ENCODE measurements around the gene CCDC13.

Gene CCDC13

DNA sequence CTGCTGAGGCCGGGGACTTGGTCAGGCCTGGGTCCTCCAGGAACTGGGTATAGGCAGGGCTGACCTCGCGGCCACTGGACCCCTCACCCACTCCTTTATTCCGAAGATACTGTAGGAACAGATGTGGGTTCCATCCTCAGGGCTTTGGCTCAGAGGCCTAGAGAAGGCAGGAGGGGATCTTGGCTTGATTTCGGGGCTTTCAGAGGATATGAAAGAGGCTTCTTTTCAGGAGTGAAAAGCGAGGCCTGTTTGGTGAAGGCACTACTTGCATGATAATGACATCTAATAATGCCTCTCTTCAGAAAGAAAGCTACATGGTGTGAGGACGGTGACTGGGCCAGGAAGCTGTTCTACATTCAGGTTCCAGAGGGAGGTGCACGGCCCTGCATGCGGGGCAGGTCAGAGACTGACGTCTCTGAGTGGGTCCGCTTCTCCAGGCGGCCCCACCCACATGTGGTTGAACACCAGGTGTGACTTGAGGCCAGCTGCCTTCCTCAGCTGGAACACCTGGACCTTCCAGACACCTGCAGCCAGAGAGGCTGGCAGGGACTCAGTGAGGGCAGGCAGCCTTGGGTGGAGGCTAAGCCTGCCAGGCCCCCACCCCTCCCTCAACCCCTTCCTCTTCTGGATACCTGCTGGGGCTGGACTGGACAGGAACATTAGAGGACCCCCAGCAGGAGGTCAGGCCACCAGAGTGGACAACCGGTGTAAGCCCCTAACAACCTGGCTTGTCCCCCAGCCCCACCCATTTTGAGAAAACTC is 39.4 kb downstream of the CCDC13 start:
- DNase-seq (ENCODE audit: low read depth): no peak

GRCh38 chr3:42732829-42733459 is 40.1 kb downstream of the CCDC13 start:
- no peak for DNase-seq (ENCODE audit: low read depth)

GRCh38 chr3:42732196-42732828 is 40.7 kb downstream of the CCDC13 start:
- no peak for DNase-seq (ENCODE audit: low read depth)

DNA sequence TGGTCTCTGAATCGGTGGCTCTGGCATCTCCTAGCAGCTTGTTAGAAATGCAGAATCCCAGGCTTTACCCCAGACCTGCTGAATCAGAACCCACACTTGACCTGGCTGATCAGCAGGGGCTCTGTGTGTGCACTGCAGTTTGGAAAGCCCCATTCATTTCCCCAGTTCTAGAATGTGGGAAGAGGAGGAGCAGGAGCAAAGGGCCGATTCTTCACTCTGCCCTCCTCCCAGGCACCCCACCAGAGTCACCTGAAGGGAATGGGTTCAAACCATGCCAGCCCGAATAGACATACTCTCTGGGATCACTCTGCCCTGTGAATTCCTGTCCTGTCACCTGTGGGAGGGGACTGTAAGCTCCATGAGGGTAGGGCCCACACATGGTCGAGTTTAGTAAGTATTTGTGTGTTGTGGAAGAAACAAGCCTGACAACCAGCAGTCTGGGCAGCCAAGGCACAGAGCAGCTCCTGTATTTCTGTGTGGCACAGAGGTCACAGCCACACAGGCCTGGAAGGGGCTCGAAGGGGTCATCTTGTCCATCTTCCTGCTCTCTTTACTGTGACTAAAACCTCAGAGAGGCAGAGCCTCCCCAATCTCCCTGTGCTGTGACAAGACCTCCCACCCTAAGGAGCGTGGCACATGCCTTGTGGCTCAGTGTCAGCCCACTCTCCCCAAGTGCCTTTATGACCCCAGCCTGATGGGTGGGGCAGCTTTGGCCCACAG is 41.4 kb downstream of the CCDC13 start:
- DNase-seq (ENCODE audit: low read depth): no peak

DNA sequence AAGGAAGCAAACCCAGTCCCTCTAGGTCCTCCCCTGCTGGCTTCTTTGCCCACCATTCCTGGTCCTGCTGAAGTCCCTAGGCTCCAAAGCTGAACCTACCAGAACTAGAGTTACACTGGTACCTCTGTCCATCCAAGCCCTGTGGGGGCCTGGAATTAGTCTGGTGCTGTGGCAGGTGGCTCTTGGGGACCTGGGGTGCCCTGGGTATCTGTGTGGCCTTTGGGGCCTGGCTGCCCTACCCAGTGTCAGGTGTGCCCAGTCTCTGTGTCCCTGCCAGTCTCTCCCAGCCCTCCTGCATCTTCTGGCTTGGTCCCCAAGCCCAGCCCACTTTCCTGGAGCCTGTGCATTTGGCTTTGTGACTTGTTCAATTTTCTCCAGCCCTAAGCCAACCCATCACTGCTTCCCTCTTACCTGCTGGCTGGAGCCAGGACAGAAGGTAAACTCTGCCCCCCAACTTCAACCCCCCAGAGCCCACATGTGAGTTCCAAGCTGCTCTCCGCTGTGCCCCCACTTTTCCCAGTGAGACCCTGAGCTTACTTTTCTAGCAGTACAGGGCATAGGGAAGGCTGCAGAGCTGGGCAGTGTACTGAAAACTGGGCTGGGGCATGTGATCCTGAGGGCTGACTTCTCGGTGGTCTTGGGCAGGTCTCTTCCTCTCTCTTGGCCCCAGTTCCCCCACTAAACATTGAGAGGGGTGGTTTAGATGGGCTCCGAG is 42.2 kb downstream of the CCDC13 start:
- DNase-seq (ENCODE audit: low read depth): no peak

DNA sequence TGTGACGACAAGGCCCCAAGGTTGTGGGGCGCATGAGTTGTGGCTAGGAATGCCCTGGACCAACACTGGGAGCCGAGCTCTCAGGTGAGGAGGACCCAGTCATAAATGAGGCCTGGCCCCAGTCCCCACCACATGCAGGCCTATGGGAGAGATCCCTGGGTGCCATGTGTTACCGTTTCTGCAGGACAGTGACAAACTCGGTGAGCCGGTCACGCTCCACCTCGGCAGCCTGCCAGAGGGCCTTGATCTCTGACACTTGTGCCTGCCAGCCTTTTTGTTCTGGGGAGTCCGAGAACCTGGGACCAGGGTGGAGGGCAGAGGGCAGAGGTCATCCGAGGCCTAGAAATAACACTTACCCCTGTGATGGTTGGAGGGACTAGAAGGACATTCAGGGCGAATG is 42.8 kb downstream of the CCDC13 start:
- no peak for DNase-seq (ENCODE audit: low read depth)

DNA sequence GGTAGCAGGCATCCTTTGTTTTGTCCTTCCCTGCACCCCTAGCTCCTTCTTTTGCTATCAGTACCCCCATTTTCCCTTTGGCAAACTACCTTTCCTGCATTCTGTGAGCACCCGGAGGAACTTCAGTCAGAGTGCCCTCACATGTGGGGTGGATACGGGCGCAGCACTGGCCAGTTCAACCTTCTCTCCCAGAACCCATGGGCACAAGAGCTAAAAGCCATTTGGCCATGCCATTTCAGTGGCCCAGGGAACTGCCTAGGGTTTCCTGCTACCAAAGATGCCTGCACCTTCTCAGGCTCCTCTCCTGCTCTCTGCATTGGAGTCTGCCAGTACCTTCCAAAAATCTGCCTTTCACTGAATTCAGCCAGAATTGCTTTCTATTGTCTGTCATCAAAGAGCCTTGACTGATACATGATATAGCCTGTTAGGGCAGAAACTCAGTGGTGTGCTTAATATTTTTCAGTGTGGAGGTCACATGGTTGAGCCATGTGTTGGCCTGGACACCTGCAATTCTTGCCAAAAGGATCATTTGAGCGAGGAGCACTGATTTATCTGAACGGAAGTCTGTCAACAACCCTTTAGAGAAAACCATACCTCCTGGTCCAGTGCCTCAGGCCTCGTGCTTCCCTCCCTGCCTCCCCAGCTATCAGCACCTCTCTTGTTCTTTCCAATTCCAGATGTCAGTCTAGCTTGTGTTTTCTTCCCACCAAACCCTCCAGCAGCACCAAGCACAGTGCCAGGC is 43.5 kb downstream of the CCDC13 start:
- DNase-seq (ENCODE audit: low read depth): no peak

DNA sequence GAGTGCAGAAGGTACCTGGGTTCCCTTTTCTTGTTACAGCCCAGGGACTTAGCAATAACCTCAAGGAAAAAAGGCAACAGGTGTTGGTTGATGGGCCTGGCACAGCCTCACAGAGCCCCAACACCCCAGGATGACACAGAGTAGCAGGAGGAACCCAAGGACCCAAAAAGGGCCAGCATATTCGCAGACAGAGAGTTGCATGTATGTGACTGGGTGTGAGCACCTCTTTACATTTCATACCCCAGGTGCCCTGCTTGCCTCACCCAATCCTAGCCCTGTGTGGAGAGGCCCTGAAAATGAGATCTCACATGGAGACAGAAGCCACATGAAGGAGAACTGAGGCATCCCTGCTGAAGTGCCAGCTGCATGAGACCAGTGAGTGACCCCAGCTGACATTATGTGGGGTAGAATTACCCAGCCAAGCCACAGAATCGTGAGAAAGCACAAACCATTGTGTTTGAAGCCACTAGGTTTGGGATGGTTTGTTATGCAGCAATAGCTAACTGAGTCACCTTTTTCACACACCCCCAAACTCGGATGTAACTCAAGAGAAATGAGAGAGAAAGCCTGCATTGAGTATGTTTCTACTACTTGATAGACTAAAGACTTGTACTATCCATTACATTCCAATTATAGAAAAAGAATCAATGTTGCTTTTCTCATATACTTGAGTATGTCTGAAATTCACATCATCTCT is 44.2 kb downstream of the CCDC13 start:
- DNase-seq (ENCODE audit: low read depth): no peak

- no peak for DNase-seq (ENCODE audit: low read depth)
Measured at GRCh38 chr3:42728056-42728455, 45.0 kb downstream of the CCDC13 start.

- DNase-seq (ENCODE audit: low read depth): no peak
Measured at GRCh38 chr3:42725454-42725853, 47.6 kb downstream of the CCDC13 start.

GRCh38 chr3:42723219-42723618 is 49.8 kb downstream of the CCDC13 start:
- DNase-seq (ENCODE audit: low read depth): no peak

All from amniotic epithelial cell (primary cell).